GM12878 (cell line): ENCODE data around the gene CTAG1A. TPM values are rescaled to one million over a fixed set of nuclear protein-coding genes. Genes with fewer than 3 reads are reported as not detected.
A peak's percentile ranks its signal among the peaks of the same experiment; 100 is the strongest.

Source experiments
- ATAC-seq: fragments of 200-7000 bp; cut with Tn5 transposase; 3 replicates; pipeline ENCODE4 v1.9.1; 2020; ENCODE audit warnings: mild to moderate bottlenecking, moderate library complexity
- BruUV-seq: library from RNA; stranded (reverse); fragments of 400-500 nt; replicated peaks from 2 replicates; lab custom pipeline; 2021; lab: Mats Ljungman, UMichigan
- CTCF ChIA-PET: fragments of 300-600 bp; sonication (Branson Sonifier 250); formaldehyde crosslinking; extraction: SDS; loops from one replicate; lab custom pipeline; 2021; ENCODE audit warnings: inconsistent platforms; lab: Yijun Ruan, JAX
- POLR2A ChIA-PET: fragments of 350-600 bp; formaldehyde crosslinking; extraction: SDS; loops from one replicate; lab custom pipeline; 2021; ENCODE audit warnings: inconsistent platforms; lab: Charles Lee
- RAD21 ChIA-PET: fragments of 300-600 bp; sonication (Branson Sonifier 250); formaldehyde crosslinking; loops from one replicate; lab custom pipeline; 2023; ENCODE audit warnings: antibody characterized with exemption; ENCODE audit not compliant: unreplicated experiment; lab: Charles Lee
- SMC1A ChIA-PET: fragments of 300-600 bp; sonication (Branson Sonifier 250); formaldehyde crosslinking; loops from one replicate; lab custom pipeline; 2023; ENCODE audit not compliant: unreplicated experiment, uncharacterized antibody; lab: Charles Lee
- DNase-seq: peaks from one replicate; pipeline ENCODE4 v3.0.0-alpha.2; 2011; ENCODE audit warnings: low read depth, low spot score
- FAIRE-seq: peaks from 3 replicates; lab custom pipeline; 2011; peaks lifted over from hg19 to GRCh38; lab: Jason Lieb, UNC
- H2AFZ ChIP-seq: 2 replicates; pipeline ENCODE4 v1.6.0; 2011; ENCODE audit warnings: low read depth, low read length, control low read depth; ENCODE audit not compliant: control insufficient read depth
- H3K27ac ChIP-seq: 2 replicates; pipeline ENCODE4 v1.5.1; 2011; ENCODE audit warnings: control low read depth; ENCODE audit not compliant: control insufficient read depth, insufficient read depth
- H3K27me3 ChIP-seq, 2 experiments: replicated peaks in 1 of 2; 2 replicates each; pipeline versions ENCODE4 v1.6.0 to v1.6.1; 2011; ENCODE audit warnings: low read length in 1 of 2; ENCODE audit not compliant: control insufficient read depth in 2 of 2, insufficient read depth in 2 of 2
- H3K36me3 ChIP-seq, 2 experiments: 2 replicates each; pipeline ENCODE4 v1.5.1; 2011; ENCODE audit warnings: low read length in 1 of 2; ENCODE audit not compliant: control insufficient read depth in 2 of 2, insufficient read depth in 2 of 2
- H3K4me1 ChIP-seq: 2 replicates; pipeline ENCODE4 v1.6.1; 2011; ENCODE audit warnings: mild to moderate bottlenecking, low read length, moderate library complexity, mixed read lengths; ENCODE audit not compliant: control insufficient read depth, insufficient read depth
- H3K4me2 ChIP-seq: 2 replicates; pipeline ENCODE4 v1.6.0; 2011; ENCODE audit warnings: control low read depth; ENCODE audit not compliant: control insufficient read depth, insufficient read depth
- H3K4me3 ChIP-seq: fragments of 200-600 bp; sonication (generic); 2 replicates; pipeline ENCODE4 v1.5.1; 2016
- H3K79me2 ChIP-seq: 2 replicates; pipeline ENCODE4 v1.6.0; 2011; ENCODE audit warnings: low read length; ENCODE audit not compliant: control insufficient read depth, insufficient read depth
- H3K9ac ChIP-seq: 2 replicates; pipeline ENCODE4 v1.8.0; 2011; ENCODE audit warnings: low read length, control low read depth, mixed read lengths; ENCODE audit not compliant: control insufficient read depth, insufficient read depth
- H3K9me3 ChIP-seq: replicated peaks from 3 replicates; pipeline ENCODE4 v1.5.1; 2011; ENCODE audit warnings: mild to moderate bottlenecking, low read length; ENCODE audit not compliant: control insufficient read depth, insufficient read depth
- H4K20me1 ChIP-seq: 2 replicates; pipeline ENCODE4 v1.6.0; 2011; ENCODE audit not compliant: control insufficient read depth, insufficient read depth
- EP300 ChIP-seq, 2 experiments: fragments of 150-350 bp in 1 of 2; IDR thresholded peaks; 2 replicates each; pipeline ENCODE4 v1.6.1; 2011 to 2012; ENCODE audit warnings: low read depth in 2 of 2, low read length in 2 of 2, borderline replicate concordance in 1 of 2, improper control_type of control experiment in 1 of 2, inconsistent platforms in 1 of 2; ENCODE audit not compliant: control insufficient read depth in 1 of 2
- FOXM1 ChIP-seq: IDR thresholded peaks from 2 replicates; pipeline ENCODE4 v1.6.1; 2012; ENCODE audit warnings: low read depth, mild to moderate bottlenecking, inconsistent platforms, low read length, moderate library complexity
- HCFC1 ChIP-seq: fragments of 150-350 bp; IDR thresholded peaks from 2 replicates; pipeline ENCODE4 v1.6.1; 2014; ENCODE audit warnings: low read length
- LARP7 ChIP-seq: fragments of 450-650 bp; IDR thresholded peaks from 2 replicates; pipeline ENCODE4 v1.6.1; 2017; ENCODE audit warnings: mild to moderate bottlenecking
- MYC ChIP-seq: IDR thresholded peaks from 2 replicates; pipeline ENCODE4 v1.6.1; 2011; ENCODE audit warnings: mild to moderate bottlenecking, low read length, moderate library complexity, inconsistent platforms; ENCODE audit not compliant: insufficient read depth, insufficient replicate concordance, insufficient read length, severe bottlenecking
- RUNX3 ChIP-seq: IDR thresholded peaks from 2 replicates; pipeline ENCODE4 v1.6.1; 2012; ENCODE audit warnings: low read length, inconsistent platforms
- SMC3 ChIP-seq: IDR thresholded peaks from 2 replicates; pipeline ENCODE4 v1.6.1; 2011; ENCODE audit warnings: low read length, improper control_type of control experiment, borderline replicate concordance
- WGBS: methylation state at CpG from one replicate; pipeline ENCODE4 v1.1.6; 2016; ENCODE audit warnings: low lambda C conversion rate; ENCODE audit not compliant: insufficient replicate concordance, insufficient coverage; ENCODE audit errors: missing lambda C conversion rate; 5-methylcytosine and 5-hydroxymethylcytosine counted together
- in situ Hi-C: fragments of 300-500 bp; cut with MboI; formaldehyde crosslinking; loops from 9 replicates; pipeline ENCODE4 v1.14.3; 2018; ENCODE audit warnings: mixed read lengths
- intact Hi-C: fragments of 100-400 bp; cut with micrococcal nuclease; formaldehyde crosslinking; loops from one replicate; pipeline ENCODE4 v1.14.2; 2022; ENCODE audit not compliant: unreplicated experiment
- polyA plus RNA-seq, 11 experiments: library from polyadenylated mRNA; depleted of rRNA in 4 of 11; unstranded in 6 of 11; stranded (reverse) in 5 of 11; fragments of >200 nt; fragmentation: Nextera tagmentation in 4 of 11; fragmentation: Illumina TruSeq in 1 of 11; extraction: Ambion mirVana in 4 of 11; extraction: Trizol in 1 of 11; gene quantifications; 1 replicate in 1 of 11; 2 replicates in 10 of 11; pipeline versions ENCODE4 v1.2.1 to v1.2.3, GENCODE V29; 2011 to 2016; ENCODE audit warnings: inconsistent platforms in 2 of 11, missing spikeins in 2 of 11, low read depth in 1 of 11
- total RNA-seq, 4 experiments: library from RNA; depleted of rRNA in 3 of 4; stranded (reverse); fragments of >200 nt in 3 of 4; fragmentation: Illumina TruSeq in 1 of 4; extraction: Trizol in 1 of 4; gene quantifications; 2 replicates each; pipeline versions ENCODE4 v1.2.1 to v1.2.3, GENCODE V29; 2013 to 2021
- TF ChIP-seq, protein P1 (sequence below): IDR thresholded peaks from 2 replicates; pipeline ENCODE4 v1.6.1; 2012; ENCODE audit warnings: low read depth, low read length, improper control_type of control experiment
- TF ChIP-seq, protein P2 (sequence below): fragments of 450-650 bp; IDR thresholded peaks from 2 replicates; pipeline ENCODE4 v1.6.1; 2014; ENCODE audit warnings: mild to moderate bottlenecking
- TF ChIP-seq, protein P3 (sequence below): fragments of 450-650 bp; IDR thresholded peaks from 2 replicates; pipeline ENCODE4 v1.6.1; 2017; ENCODE audit warnings: mild to moderate bottlenecking, moderate library complexity
- TF ChIP-seq, protein P4 (sequence below): fragments of 450-650 bp; IDR thresholded peaks from 2 replicates; pipeline ENCODE4 v1.6.1; 2018; ENCODE audit warnings: mild to moderate bottlenecking, low read depth, moderate library complexity; ENCODE audit not compliant: partially characterized antibody

Gene CTAG1A
- total and polyA plus RNA-seq, 10 of the 15 experiments (the other 5 are each of a cell fraction or from before 2014, with no cell fraction given): not detected

DNA sequence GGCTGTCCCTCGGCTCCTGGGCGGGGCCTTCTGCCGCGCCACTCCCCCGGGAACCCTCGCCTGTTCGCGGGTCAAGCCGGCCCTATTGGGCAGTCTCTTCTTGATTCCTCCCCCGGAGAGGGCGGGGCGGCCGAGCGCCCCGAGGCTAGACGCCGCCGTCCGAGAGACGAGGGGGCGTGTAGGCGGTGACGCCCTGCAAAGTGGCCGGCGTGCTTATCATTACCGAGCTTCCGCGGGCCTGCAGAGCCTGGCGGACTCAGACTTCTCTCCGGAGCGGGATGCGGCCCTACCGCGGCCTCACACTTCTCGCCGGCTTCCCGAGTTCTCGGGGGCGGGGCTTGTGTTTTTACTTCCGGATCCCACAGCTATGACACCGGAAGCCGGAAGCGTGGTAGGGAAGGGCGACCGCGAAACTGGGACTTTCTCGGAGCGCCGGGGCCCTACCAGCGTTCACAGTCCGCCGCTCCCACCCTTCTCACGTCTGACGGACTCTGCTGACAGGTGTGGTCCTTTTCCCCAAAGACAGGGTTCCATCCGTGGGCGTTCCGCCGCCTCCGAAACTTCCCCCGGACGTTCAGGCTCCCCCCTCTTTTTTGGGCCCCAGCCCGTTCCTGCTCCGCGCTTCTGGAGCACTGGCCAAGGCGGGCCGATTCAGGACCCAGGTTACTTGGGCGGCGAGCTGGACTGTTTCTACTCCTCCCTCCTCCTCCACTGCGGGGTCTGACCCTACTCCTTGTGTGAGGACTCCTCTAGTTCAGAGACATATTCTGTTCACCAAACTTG is 37.5 kb upstream of the CTAG1A start, which contains the start of gene IKBKG (continued):
- TF ChIP-seq, protein P1, sequence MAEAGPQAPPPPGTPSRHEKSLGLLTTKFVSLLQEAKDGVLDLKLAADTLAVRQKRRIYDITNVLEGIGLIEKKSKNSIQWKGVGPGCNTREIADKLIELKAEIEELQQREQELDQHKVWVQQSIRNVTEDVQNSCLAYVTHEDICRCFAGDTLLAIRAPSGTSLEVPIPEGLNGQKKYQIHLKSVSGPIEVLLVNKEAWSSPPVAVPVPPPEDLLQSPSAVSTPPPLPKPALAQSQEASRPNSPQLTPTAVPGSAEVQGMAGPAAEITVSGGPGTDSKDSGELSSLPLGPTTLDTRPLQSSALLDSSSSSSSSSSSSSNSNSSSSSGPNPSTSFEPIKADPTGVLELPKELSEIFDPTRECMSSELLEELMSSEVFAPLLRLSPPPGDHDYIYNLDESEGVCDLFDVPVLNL: no peak
- TF ChIP-seq EP300 (IDR thresholded peaks at IDR 0.05; ENCODE audit: borderline replicate concordance in 1 of 2, control insufficient read depth in 1 of 2, low read depth in 2 of 2, low read length in 2 of 2): no peak
- peak; percentile 52 for TF ChIP-seq HCFC1
- TF ChIP-seq FOXM1: no peak; the same call in 1 of the 2 replicates
- no peak for TF ChIP-seq SMC3
- TF ChIP-seq, protein P2, sequence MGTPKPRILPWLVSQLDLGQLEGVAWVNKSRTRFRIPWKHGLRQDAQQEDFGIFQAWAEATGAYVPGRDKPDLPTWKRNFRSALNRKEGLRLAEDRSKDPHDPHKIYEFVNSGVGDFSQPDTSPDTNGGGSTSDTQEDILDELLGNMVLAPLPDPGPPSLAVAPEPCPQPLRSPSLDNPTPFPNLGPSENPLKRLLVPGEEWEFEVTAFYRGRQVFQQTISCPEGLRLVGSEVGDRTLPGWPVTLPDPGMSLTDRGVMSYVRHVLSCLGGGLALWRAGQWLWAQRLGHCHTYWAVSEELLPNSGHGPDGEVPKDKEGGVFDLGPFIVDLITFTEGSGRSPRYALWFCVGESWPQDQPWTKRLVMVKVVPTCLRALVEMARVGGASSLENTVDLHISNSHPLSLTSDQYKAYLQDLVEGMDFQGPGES: no peak

DNA sequence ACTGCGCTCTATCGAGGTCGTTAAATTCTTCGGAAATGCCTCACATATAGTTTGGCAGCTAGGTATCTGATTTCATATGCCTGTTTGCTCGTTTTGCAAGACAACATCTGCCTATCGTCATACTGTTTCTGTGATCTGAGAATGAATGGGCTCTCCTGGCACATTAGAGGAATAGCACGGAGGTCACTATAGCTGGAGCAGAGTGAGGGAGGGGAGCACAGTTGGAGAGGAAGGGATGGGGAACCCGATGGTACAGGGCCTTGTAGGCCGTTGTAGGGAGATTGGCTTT is 37.0 kb upstream of the CTAG1A start:
- in situ Hi-C loops (loop anchor here (10.0 to 25.0 kb wide), 2 partner anchors 287 to 411 kb away; partner anchors contain the start of genes OPN1LW and SMIM9), intact Hi-C loops (no loop called here)
- DNase-seq (no peak), ATAC-seq (no peak), FAIRE-seq (no peak)
- CTCF ChIA-PET: interaction anchor here (0.8 kb wide), 1 partner anchor 175 kb away, joined by 4 read pairs; no protein-coding TSS in a partner anchor
- peak overlapping the region; percentile 65 for H3K27ac ChIP-seq
- POLR2A ChIA-PET: interaction anchor here (0.8 kb wide), 1 partner anchor 688 kb away, joined by 4 read pairs; no protein-coding TSS in a partner anchor
- H3K4me3 ChIP-seq: peak overlapping the region; percentile 72
- peaks cover 30% of the 10 kb centered on the region for H3K79me2 ChIP-seq
- BruUV-seq: TSS peak; percentile 70
- no peaks in the 10 kb centered on the region for H4K20me1 ChIP-seq
- 32% methylated on average over 9 of the region's 9 CpGs for WGBS
- SMC1A ChIA-PET: no interaction called here
- no peaks in the 10 kb centered on the region; the same call in 2 of the 3 replicates for H3K9me3 ChIP-seq
- no peaks in the 10 kb centered on the region for H3K36me3 ChIP-seq
- H3K4me2 ChIP-seq: peak overlapping the region; percentile 36
- H3K27me3 ChIP-seq: no peaks in the 10 kb centered on the region
- no peak overlapping the region; the same call in 1 of the 2 replicates for H2AFZ ChIP-seq
- RAD21 ChIA-PET: no interaction called here
- peak overlapping the region; percentile 70 for H3K9ac ChIP-seq
- peaks cover 9% of the 10 kb centered on the region for H3K4me1 ChIP-seq
- TF ChIP-seq EP300 (IDR thresholded peaks at IDR 0.05; ENCODE audit: borderline replicate concordance in 1 of 2, control insufficient read depth in 1 of 2, low read depth in 2 of 2, low read length in 2 of 2): no peak
- TF ChIP-seq, protein P3, sequence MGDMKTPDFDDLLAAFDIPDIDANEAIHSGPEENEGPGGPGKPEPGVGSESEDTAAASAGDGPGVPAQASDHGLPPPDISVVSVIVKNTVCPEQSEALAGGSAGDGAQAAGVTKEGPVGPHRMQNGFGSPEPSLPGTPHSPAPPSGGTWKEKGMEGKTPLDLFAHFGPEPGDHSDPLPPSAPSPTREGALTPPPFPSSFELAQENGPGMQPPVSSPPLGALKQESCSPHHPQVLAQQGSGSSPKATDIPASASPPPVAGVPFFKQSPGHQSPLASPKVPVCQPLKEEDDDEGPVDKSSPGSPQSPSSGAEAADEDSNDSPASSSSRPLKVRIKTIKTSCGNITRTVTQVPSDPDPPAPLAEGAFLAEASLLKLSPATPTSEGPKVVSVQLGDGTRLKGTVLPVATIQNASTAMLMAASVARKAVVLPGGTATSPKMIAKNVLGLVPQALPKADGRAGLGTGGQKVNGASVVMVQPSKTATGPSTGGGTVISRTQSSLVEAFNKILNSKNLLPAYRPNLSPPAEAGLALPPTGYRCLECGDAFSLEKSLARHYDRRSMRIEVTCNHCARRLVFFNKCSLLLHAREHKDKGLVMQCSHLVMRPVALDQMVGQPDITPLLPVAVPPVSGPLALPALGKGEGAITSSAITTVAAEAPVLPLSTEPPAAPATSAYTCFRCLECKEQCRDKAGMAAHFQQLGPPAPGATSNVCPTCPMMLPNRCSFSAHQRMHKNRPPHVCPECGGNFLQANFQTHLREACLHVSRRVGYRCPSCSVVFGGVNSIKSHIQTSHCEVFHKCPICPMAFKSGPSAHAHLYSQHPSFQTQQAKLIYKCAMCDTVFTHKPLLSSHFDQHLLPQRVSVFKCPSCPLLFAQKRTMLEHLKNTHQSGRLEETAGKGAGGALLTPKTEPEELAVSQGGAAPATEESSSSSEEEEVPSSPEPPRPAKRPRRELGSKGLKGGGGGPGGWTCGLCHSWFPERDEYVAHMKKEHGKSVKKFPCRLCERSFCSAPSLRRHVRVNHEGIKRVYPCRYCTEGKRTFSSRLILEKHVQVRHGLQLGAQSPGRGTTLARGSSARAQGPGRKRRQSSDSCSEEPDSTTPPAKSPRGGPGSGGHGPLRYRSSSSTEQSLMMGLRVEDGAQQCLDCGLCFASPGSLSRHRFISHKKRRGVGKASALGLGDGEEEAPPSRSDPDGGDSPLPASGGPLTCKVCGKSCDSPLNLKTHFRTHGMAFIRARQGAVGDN: no peak
- TF ChIP-seq, protein P4, sequence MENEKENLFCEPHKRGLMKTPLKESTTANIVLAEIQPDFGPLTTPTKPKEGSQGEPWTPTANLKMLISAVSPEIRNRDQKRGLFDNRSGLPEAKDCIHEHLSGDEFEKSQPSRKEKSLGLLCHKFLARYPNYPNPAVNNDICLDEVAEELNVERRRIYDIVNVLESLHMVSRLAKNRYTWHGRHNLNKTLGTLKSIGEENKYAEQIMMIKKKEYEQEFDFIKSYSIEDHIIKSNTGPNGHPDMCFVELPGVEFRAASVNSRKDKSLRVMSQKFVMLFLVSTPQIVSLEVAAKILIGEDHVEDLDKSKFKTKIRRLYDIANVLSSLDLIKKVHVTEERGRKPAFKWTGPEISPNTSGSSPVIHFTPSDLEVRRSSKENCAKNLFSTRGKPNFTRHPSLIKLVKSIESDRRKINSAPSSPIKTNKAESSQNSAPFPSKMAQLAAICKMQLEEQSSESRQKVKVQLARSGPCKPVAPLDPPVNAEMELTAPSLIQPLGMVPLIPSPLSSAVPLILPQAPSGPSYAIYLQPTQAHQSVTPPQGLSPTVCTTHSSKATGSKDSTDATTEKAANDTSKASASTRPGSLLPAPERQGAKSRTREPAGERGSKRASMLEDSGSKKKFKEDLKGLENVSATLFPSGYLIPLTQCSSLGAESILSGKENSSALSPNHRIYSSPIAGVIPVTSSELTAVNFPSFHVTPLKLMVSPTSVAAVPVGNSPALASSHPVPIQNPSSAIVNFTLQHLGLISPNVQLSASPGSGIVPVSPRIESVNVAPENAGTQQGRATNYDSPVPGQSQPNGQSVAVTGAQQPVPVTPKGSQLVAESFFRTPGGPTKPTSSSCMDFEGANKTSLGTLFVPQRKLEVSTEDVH: no peak
- no peak for TF ChIP-seq MYC
- TF ChIP-seq LARP7: no peak
- TF ChIP-seq RUNX3: no peak
- no peak for TF ChIP-seq FOXM1
